WTC11 (cell line): ENCODE data around the gene USP48. TPM values are rescaled to one million over a fixed set of nuclear protein-coding genes. Genes with fewer than 3 reads are reported as not detected.

Experiments
- ATAC-seq: fragments of 200-7000 bp; cut with Tn5 transposase; 2 replicates; pipeline ENCODE4 v1.10.0; 2021; ENCODE audit warnings: mild to moderate bottlenecking, moderate library complexity
- CTCF ChIA-PET: fragments of 300-600 bp; sonication (Branson Sonifier 250); formaldehyde crosslinking; loops from one replicate; lab custom pipeline; 2021; ENCODE audit warnings: antibody characterized with exemption; lab: Charles Lee
- POLR2A ChIA-PET: fragments of 350-600 bp; sonication (Branson Sonifier 250); formaldehyde crosslinking; loops from one replicate; lab custom pipeline; 2021; ENCODE audit warnings: antibody characterized with exemption; lab: Charles Lee
- DNase-seq: peaks from one replicate; pipeline ENCODE4 v3.0.0; 2021; ENCODE audit warnings: low spot score
- H3K27ac Mint-ChIP-seq: 2 replicates; pipeline ENCODE4 v1.8.0; 2021; ENCODE audit warnings: mixed read lengths
- H3K27me3 Mint-ChIP-seq: 2 replicates; pipeline ENCODE4 v1.8.0; 2021; ENCODE audit warnings: low read depth, mild to moderate bottlenecking, moderate library complexity, mixed read lengths
- H3K36me3 Mint-ChIP-seq: 2 replicates; pipeline ENCODE4 v1.8.0; 2021; ENCODE audit warnings: mixed read lengths
- H3K4me1 Mint-ChIP-seq: 2 replicates; pipeline ENCODE4 v1.8.0; 2022; ENCODE audit warnings: mixed read lengths
- H3K4me3 Mint-ChIP-seq: 2 replicates; pipeline ENCODE4 v1.8.0; 2021; ENCODE audit warnings: mild to moderate bottlenecking, moderate library complexity, mixed read lengths
- H3K9me3 Mint-ChIP-seq: 2 replicates; pipeline ENCODE4 v1.8.0; 2021; ENCODE audit warnings: mixed read lengths
- ATF1 ChIP-seq: sonication (generic); formaldehyde crosslinking; IDR thresholded peaks from 2 replicates; pipeline ENCODE4 v1.8.1; 2023; ENCODE audit warnings: mild to moderate bottlenecking, moderate library complexity, missing genetic modification reagents
- CBFB ChIP-seq: sonication (generic); formaldehyde crosslinking; IDR thresholded peaks from 2 replicates; pipeline ENCODE4 v1.8.1; 2022; ENCODE audit warnings: mild to moderate bottlenecking, low read depth, missing genetic modification reagents
- CREB1 ChIP-seq: sonication (generic); formaldehyde crosslinking; IDR thresholded peaks from 2 replicates; pipeline ENCODE4 v1.8.0; 2023; ENCODE audit warnings: mild to moderate bottlenecking, missing genetic modification reagents
- FOXJ3 ChIP-seq: sonication (generic); formaldehyde crosslinking; IDR thresholded peaks from 2 replicates; pipeline ENCODE4 v1.9.0; 2021; ENCODE audit warnings: missing genetic modification reagents, mild to moderate bottlenecking, borderline replicate concordance
- FOXK1 ChIP-seq: sonication (generic); formaldehyde crosslinking; IDR thresholded peaks from 2 replicates; pipeline ENCODE4 v1.8.0; 2022; ENCODE audit warnings: mild to moderate bottlenecking, moderate library complexity, missing genetic modification reagents
- GABPB1 ChIP-seq: sonication (generic); formaldehyde crosslinking; IDR thresholded peaks from 2 replicates; pipeline ENCODE4 v1.8.1; 2023; ENCODE audit warnings: mild to moderate bottlenecking, missing genetic modification reagents
- KAT7 ChIP-seq: sonication (generic); formaldehyde crosslinking; IDR thresholded peaks from 2 replicates; pipeline ENCODE4 v1.8.1; 2023; ENCODE audit warnings: missing genetic modification reagents, mild to moderate bottlenecking, borderline replicate concordance
- MYBL2 ChIP-seq: sonication (generic); formaldehyde crosslinking; IDR thresholded peaks from 2 replicates; pipeline ENCODE4 v1.8.1; 2023; ENCODE audit warnings: mild to moderate bottlenecking, moderate library complexity, missing genetic modification reagents
- NR3C1 ChIP-seq: sonication (generic); formaldehyde crosslinking; conservative IDR thresholded peaks from 2 replicates; pipeline ENCODE4 v1.8.1; 2023; ENCODE audit warnings: low read depth, mild to moderate bottlenecking, missing genetic modification reagents
- SP1 ChIP-seq: sonication (generic); formaldehyde crosslinking; conservative IDR thresholded peaks from 2 replicates; pipeline ENCODE4 v1.8.1; 2022; ENCODE audit warnings: missing genetic modification reagents
- TEAD1 ChIP-seq: sonication (generic); formaldehyde crosslinking; IDR thresholded peaks from 2 replicates; pipeline ENCODE4 v1.8.0; 2022; ENCODE audit warnings: mild to moderate bottlenecking, missing genetic modification reagents
- TEAD4 ChIP-seq: sonication (generic); formaldehyde crosslinking; IDR thresholded peaks from 2 replicates; pipeline ENCODE4 v1.8.0; 2022; ENCODE audit warnings: mild to moderate bottlenecking, missing genetic modification reagents
- ZNF138 ChIP-seq: sonication (generic); formaldehyde crosslinking; conservative IDR thresholded peaks from 2 replicates; pipeline ENCODE4 v1.8.1; 2022; ENCODE audit warnings: mild to moderate bottlenecking, moderate library complexity, missing genetic modification reagents
- ZNF219 ChIP-seq: sonication (generic); formaldehyde crosslinking; IDR thresholded peaks from 2 replicates; pipeline ENCODE4 v1.8.0; 2023; ENCODE audit warnings: missing genetic modification reagents, mild to moderate bottlenecking, borderline replicate concordance
- ZNF396 ChIP-seq: fragments of 250-450 bp; sonication (Bioruptor Pico); IDR thresholded peaks from 2 replicates; pipeline ENCODE4 v1.8.0; 2021; ENCODE audit warnings: mild to moderate bottlenecking, moderate library complexity, borderline replicate concordance
- ZNF423 ChIP-seq: fragments of 250-450 bp; sonication (Bioruptor Pico); IDR thresholded peaks from 2 replicates; pipeline ENCODE4 v2.1.2; 2022; ENCODE audit warnings: mild to moderate bottlenecking, moderate library complexity
- total RNA-seq: library from RNA; stranded (reverse); gene quantifications from 3 replicates; pipeline ENCODE4 v1.2.3, GENCODE V29; 2021
- TF ChIP-seq, protein P1 (sequence below): sonication (generic); formaldehyde crosslinking; IDR thresholded peaks from 2 replicates; pipeline ENCODE4 v1.8.1; 2022; ENCODE audit warnings: missing genetic modification reagents, borderline replicate concordance
- TF ChIP-seq, protein P2 (sequence below): sonication (generic); formaldehyde crosslinking; IDR thresholded peaks from 2 replicates; pipeline ENCODE4 v1.8.0; 2023; ENCODE audit warnings: missing genetic modification reagents
- TF ChIP-seq, protein P3 (sequence below): fragments of 250-450 bp; sonication (Bioruptor Pico); IDR thresholded peaks from 2 replicates; pipeline ENCODE4 v1.9.0; 2021; ENCODE audit warnings: mild to moderate bottlenecking
- TF ChIP-seq, protein P4 (sequence below): fragments of 200-600 bp; IDR thresholded peaks from 2 replicates; pipeline ENCODE4 v1.8.0; 2022; ENCODE audit warnings: antibody characterized with exemption
- TF ChIP-seq, protein P5 (sequence below): sonication (generic); formaldehyde crosslinking; IDR thresholded peaks from 2 replicates; pipeline ENCODE4 v1.8.1; 2023; ENCODE audit warnings: mild to moderate bottlenecking, moderate library complexity, missing genetic modification reagents
- TF ChIP-seq, protein P6 (sequence below): sonication (generic); formaldehyde crosslinking; IDR thresholded peaks from 2 replicates; pipeline ENCODE4 v1.8.1; 2023; ENCODE audit warnings: mild to moderate bottlenecking, missing genetic modification reagents, moderate library complexity
- TF ChIP-seq, protein P7 (sequence below): sonication (generic); formaldehyde crosslinking; IDR thresholded peaks from 2 replicates; pipeline ENCODE4 v1.8.1; 2022; ENCODE audit warnings: low read depth, missing genetic modification reagents, borderline replicate concordance
- TF ChIP-seq, protein P8 (sequence below): sonication (generic); formaldehyde crosslinking; conservative IDR thresholded peaks from 2 replicates; pipeline ENCODE4 v1.8.1; 2023; ENCODE audit warnings: mild to moderate bottlenecking, low read depth, missing genetic modification reagents, moderate library complexity

Gene USP48
- total RNA-seq, 1 experiment from 2014 or later = 86.9 TPM

DNA sequence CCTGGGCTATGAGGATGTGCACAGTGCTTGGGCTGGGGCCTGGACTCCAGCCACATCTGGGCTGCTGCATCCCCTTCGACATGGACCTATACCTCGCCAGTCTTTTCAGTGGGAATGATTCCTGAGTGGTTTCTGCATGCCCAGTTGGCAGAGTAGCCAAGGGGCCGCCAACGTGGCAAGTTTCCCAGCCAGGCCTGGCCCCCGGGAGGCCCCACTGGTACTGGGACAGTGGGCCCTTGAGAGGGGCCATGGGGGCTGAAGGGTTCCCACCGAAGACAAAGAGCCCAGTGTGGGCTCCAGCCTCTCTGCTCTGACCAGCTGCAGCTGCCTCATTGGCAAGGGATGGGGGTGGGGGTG lies 129.2 kb downstream of the USP48 start (continued):
- TF ChIP-seq TEAD4 (CRISPR knock-in tag) (no peak), ZNF423 (no peak), SP1 (CRISPR knock-in tag) (no peak), MYBL2 (no peak), GABPB1 (CRISPR knock-in tag) (no peak), FOXK1 (CRISPR knock-in tag) (no peak)
- TF ChIP-seq, protein P1, sequence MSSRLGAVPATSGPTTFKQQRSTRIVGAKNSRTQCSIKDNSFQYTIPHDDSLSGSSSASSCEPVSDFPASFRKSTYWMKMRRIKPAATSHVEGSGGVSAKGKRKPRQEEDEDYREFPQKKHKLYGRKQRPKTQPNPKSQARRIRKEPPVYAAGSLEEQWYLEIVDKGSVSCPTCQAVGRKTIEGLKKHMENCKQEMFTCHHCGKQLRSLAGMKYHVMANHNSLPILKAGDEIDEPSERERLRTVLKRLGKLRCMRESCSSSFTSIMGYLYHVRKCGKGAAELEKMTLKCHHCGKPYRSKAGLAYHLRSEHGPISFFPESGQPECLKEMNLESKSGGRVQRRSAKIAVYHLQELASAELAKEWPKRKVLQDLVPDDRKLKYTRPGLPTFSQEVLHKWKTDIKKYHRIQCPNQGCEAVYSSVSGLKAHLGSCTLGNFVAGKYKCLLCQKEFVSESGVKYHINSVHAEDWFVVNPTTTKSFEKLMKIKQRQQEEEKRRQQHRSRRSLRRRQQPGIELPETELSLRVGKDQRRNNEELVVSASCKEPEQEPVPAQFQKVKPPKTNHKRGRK = no peak
- TF ChIP-seq, protein P2, sequence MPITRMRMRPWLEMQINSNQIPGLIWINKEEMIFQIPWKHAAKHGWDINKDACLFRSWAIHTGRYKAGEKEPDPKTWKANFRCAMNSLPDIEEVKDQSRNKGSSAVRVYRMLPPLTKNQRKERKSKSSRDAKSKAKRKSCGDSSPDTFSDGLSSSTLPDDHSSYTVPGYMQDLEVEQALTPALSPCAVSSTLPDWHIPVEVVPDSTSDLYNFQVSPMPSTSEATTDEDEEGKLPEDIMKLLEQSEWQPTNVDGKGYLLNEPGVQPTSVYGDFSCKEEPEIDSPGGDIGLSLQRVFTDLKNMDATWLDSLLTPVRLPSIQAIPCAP (CRISPR knock-in tag) = no peak

DNA sequence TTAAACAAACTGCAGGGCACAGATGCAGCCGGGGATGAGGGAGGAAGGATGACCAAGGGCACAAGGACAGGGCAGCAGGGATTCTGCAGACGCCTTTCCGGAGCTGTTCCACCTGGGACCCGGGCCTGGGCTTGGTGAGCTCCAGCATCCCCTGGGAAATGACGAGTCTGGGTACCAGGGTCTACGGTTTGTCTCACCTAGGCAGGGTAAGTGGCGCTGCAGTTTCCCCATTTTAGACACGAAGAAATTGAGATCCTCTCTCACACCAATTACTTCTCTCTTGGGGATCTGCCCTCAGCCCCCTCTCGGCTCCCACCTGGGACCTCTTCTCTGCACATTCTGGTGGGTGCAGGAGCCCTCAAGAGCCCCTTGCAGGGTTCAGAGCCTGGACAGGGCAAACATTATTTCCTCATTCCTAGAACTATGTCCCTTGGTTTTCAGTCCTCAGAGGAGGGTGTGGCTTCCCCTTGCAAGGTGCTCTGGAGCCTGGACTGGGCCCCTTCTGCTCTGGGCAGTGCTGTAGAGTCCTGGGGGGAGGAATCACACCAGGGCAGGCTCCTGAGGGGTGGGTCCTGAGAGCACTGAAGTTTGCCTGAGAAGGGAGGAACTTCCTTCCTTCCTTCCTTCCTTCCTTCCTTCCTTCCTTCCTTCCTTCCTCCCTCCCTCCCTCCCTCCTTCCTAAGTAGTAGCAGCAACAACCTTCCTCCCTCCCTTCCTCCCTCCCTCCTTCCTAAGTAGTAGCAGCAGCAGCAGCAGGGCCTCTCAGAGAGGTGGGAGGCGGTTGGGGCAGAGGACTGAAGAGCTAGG lies 129.8 kb downstream of the USP48 start:
- POLR2A ChIA-PET = no interaction called here
- ATAC-seq = no peak
- H3K27me3 Mint-ChIP-seq = peaks cover 18% of the 10 kb centered on the region
- TF ChIP-seq, protein P2 (CRISPR knock-in tag) = no peak
- no peak for TF ChIP-seq NR3C1 (CRISPR knock-in tag)
- no peak for TF ChIP-seq TEAD1 (CRISPR knock-in tag)
- TF ChIP-seq, protein P3, sequence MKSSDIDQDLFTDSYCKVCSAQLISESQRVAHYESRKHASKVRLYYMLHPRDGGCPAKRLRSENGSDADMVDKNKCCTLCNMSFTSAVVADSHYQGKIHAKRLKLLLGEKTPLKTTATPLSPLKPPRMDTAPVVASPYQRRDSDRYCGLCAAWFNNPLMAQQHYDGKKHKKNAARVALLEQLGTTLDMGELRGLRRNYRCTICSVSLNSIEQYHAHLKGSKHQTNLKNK (CRISPR knock-in tag) = no peak
- TF ChIP-seq, protein P4, sequence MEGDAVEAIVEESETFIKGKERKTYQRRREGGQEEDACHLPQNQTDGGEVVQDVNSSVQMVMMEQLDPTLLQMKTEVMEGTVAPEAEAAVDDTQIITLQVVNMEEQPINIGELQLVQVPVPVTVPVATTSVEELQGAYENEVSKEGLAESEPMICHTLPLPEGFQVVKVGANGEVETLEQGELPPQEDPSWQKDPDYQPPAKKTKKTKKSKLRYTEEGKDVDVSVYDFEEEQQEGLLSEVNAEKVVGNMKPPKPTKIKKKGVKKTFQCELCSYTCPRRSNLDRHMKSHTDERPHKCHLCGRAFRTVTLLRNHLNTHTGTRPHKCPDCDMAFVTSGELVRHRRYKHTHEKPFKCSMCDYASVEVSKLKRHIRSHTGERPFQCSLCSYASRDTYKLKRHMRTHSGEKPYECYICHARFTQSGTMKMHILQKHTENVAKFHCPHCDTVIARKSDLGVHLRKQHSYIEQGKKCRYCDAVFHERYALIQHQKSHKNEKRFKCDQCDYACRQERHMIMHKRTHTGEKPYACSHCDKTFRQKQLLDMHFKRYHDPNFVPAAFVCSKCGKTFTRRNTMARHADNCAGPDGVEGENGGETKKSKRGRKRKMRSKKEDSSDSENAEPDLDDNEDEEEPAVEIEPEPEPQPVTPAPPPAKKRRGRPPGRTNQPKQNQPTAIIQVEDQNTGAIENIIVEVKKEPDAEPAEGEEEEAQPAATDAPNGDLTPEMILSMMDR = no peak
- TF ChIP-seq ZNF219 (CRISPR knock-in tag) = no peak
- TF ChIP-seq, protein P5, sequence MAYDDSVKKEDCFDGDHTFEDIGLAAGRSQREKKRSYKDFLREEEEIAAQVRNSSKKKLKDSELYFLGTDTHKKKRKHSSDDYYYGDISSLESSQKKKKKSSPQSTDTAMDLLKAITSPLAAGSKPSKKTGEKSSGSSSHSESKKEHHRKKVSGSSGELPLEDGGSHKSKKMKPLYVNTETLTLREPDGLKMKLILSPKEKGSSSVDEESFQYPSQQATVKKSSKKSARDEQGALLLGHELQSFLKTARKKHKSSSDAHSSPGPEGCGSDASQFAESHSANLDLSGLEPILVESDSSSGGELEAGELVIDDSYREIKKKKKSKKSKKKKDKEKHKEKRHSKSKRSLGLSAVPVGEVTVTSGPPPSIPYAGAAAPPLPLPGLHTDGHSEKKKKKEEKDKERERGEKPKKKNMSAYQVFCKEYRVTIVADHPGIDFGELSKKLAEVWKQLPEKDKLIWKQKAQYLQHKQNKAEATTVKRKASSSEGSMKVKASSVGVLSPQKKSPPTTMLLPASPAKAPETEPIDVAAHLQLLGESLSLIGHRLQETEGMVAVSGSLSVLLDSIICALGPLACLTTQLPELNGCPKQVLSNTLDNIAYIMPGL (CRISPR knock-in tag) = no peak
- TF ChIP-seq, protein P6, sequence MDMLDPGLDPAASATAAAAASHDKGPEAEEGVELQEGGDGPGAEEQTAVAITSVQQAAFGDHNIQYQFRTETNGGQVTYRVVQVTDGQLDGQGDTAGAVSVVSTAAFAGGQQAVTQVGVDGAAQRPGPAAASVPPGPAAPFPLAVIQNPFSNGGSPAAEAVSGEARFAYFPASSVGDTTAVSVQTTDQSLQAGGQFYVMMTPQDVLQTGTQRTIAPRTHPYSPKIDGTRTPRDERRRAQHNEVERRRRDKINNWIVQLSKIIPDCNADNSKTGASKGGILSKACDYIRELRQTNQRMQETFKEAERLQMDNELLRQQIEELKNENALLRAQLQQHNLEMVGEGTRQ = no peak
- TF ChIP-seq ZNF396 = no peak
- no peak for TF ChIP-seq FOXJ3 (CRISPR knock-in tag)
- no peak for TF ChIP-seq ZNF138 (CRISPR knock-in tag)
- no peak for TF ChIP-seq CREB1 (CRISPR knock-in tag)
- TF ChIP-seq MYBL2 = no peak
- TF ChIP-seq KAT7 = no peak
- no peak for TF ChIP-seq CBFB (CRISPR knock-in tag)
- no peak for TF ChIP-seq ATF1 (CRISPR knock-in tag)
- TF ChIP-seq, protein P7, sequence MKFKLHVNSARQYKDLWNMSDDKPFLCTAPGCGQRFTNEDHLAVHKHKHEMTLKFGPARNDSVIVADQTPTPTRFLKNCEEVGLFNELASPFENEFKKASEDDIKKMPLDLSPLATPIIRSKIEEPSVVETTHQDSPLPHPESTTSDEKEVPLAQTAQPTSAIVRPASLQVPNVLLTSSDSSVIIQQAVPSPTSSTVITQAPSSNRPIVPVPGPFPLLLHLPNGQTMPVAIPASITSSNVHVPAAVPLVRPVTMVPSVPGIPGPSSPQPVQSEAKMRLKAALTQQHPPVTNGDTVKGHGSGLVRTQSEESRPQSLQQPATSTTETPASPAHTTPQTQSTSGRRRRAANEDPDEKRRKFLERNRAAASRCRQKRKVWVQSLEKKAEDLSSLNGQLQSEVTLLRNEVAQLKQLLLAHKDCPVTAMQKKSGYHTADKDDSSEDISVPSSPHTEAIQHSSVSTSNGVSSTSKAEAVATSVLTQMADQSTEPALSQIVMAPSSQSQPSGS (CRISPR knock-in tag) = no peak
- TF ChIP-seq, protein P8, sequence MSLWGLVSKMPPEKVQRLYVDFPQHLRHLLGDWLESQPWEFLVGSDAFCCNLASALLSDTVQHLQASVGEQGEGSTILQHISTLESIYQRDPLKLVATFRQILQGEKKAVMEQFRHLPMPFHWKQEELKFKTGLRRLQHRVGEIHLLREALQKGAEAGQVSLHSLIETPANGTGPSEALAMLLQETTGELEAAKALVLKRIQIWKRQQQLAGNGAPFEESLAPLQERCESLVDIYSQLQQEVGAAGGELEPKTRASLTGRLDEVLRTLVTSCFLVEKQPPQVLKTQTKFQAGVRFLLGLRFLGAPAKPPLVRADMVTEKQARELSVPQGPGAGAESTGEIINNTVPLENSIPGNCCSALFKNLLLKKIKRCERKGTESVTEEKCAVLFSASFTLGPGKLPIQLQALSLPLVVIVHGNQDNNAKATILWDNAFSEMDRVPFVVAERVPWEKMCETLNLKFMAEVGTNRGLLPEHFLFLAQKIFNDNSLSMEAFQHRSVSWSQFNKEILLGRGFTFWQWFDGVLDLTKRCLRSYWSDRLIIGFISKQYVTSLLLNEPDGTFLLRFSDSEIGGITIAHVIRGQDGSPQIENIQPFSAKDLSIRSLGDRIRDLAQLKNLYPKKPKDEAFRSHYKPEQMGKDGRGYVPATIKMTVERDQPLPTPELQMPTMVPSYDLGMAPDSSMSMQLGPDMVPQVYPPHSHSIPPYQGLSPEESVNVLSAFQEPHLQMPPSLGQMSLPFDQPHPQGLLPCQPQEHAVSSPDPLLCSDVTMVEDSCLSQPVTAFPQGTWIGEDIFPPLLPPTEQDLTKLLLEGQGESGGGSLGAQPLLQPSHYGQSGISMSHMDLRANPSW (CRISPR knock-in tag) = no peak

More for the DNA sequence above, 129.8 kb downstream of the USP48 start:
- H3K4me3 Mint-ChIP-seq = peak overlapping the region; percentile 75; the same call in 1 of the 2 replicates
- no peak for DNase-seq
- CTCF ChIA-PET = interaction anchor here (0.8 to 2.0 kb wide), 3 partner anchors 22 to 283 kb away, joined by 3 to 7 read pairs (median 7); no protein-coding TSS in a partner anchor
- peaks cover 14% of the 10 kb centered on the region for H3K4me1 Mint-ChIP-seq
- H3K36me3 Mint-ChIP-seq = no peaks in the 10 kb centered on the region
- no peaks in the 10 kb centered on the region for H3K9me3 Mint-ChIP-seq
- H3K27ac Mint-ChIP-seq = no peak overlapping the region
